AG20443 (cell line): ENCODE measurements around the gene TH.
"Not testable (repeated sequence)": the region's sequence is repeated elsewhere in the genome, so short reads cannot be mapped to it uniquely, and the experiment has no call there.

Experiments used
- DNase-seq: peaks from one replicate; pipeline ENCODE4 v3.0.0; 2012; ENCODE audit warnings: low spot score, mixed read lengths

Gene TH

GRCh38 chr11:2178055-2178773, 6.6 kb upstream of the TH start:
- DNase-seq = not testable (repeated sequence)

- no peak for DNase-seq
Measured at GRCh38 chr11:2177076-2177475, 5.5 kb upstream of the TH start.

DNA sequence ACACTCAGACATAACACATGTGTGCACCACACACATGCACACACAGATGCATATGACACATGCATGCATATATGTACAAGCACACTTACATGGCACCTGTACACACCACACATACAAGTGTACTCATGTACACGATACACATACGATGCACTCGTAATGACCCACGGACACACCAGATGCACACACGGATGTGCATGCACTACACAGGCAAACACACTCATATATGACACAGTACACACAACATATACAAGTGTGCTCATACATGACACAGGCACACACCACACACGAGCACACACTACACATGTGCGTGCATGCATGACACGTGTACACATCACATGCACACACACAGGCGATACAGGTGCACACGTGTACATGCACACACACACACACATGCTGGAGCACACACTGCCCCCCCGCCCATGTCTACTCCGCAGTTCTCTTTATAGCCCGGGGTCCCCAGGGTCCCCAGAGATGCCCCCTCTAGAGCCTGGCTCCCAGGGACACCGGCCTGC, 4.8 kb upstream of the TH start:
- DNase-seq = no peak

DNA sequence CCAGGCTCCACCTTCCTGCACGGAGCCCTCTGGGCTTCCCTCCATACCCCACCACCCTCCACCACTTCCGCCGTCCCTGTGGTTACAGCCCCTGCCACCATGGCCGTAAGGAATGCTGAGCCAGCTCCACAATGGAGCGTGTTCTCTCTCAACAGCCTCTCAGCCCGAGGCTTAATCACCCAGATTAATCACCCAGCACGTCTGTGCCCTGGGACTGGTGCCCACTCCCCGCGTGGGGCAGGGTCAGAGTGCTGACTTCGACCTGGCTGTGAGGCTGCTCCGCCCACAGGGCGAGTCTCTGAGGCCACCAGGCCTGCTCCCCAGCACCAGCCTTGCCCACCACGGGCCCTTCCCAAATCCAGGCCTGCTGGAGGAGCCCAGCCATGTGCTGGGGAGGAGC, 4.0 kb upstream of the TH start:
- peak; percentile 79 for DNase-seq

GRCh38 chr11:2174361-2174760, 2.7 kb upstream of the TH start:
- no peak for DNase-seq

- no peak for DNase-seq
Measured at GRCh38 chr11:2173761-2174160, 2.1 kb upstream of the TH start.

GRCh38 chr11:2173150-2173693, 1.6 kb upstream of the TH start:
- no peak for DNase-seq

- DNase-seq = no peak
Measured at GRCh38 chr11:2172676-2173075, 1.1 kb upstream of the TH start.

- no peak for DNase-seq
Measured at GRCh38 chr11:2169626-2170570, 1.7 kb downstream of the TH start.

DNA sequence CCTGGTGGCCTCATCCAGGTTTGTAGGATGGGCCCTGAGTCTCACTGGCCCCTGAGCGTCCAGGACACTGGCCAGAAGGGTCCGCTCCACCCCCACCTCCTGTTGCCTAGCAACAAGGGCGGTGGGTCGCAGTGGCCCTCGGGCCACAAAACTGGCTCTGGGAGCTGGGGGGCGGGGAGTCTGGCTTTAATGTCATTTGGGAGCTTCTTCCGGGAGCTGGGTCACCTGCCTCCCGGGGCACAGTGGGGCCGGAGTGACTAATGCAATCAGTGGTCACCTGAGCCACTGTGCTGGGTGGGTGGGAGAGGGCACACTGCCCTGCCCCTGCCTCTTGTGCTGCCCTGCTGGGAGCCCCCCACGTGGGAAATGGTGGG, 2.6 kb downstream of the TH start:
- DNase-seq = no peak

- no peak for DNase-seq
Measured at GRCh38 chr11:2168286-2169004, 3.2 kb downstream of the TH start.

- no peak for DNase-seq
Measured at GRCh38 chr11:2167141-2168045, 4.2 kb downstream of the TH start.

DNA sequence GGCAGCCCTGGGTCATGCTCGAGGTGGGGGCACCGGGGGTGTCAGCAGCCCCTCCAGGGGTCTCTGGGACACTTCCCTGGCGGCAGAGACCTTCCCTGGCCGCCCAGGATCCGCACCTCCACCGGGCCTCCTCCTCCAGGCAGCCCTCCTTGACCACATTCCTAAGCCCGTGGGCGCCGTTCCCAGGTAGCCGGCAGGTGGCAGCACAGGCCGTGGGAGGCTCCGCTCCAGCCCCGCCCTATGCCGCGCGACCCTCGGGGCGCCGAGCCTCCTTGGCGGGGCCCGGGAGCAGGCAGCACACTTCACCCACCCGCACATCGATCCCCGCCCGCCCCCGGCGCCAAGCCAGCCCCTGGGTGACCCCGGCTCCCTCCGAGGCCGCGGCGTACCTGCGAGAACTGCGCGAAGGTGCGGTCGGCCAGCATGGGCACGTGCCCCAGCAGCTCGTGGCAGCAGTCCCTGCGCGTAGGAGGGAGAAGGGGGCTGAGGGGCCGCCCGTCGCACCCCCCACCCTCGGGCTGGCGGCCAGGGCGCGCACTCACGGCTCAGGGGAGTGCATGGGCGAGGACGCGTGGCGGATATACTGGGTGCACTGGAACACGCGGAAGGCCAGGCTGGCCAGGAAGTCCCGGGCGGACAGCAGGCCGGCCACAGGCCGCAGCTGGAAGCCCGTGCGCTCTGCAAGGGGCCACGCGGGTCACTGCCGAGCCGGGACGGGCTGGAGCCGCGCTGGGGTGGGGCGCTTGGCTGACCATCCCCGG, 5.3 kb downstream of the TH start:
- peak; percentile 59 for DNase-seq

DNA sequence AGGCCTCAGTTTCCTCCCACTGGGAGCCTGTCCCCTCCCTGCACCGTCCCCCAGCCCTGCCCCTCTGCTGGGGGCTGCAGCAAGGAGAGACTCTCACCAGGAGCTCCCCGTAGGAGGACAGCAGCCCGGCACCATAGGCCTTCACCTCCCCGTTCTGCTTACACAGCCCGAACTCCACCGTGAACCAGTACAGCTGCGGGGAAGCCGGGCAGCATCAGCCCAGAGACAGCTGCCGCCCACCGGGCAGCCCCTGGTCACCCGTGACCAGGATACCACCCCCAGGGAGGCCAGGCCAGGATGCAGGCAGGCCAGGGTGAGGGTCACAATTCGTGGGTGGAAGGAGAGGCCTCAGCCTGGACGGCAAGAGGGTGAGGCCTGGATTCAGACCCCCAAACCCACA, 6.0 kb downstream of the TH start:
- DNase-seq = no peak

DNA sequence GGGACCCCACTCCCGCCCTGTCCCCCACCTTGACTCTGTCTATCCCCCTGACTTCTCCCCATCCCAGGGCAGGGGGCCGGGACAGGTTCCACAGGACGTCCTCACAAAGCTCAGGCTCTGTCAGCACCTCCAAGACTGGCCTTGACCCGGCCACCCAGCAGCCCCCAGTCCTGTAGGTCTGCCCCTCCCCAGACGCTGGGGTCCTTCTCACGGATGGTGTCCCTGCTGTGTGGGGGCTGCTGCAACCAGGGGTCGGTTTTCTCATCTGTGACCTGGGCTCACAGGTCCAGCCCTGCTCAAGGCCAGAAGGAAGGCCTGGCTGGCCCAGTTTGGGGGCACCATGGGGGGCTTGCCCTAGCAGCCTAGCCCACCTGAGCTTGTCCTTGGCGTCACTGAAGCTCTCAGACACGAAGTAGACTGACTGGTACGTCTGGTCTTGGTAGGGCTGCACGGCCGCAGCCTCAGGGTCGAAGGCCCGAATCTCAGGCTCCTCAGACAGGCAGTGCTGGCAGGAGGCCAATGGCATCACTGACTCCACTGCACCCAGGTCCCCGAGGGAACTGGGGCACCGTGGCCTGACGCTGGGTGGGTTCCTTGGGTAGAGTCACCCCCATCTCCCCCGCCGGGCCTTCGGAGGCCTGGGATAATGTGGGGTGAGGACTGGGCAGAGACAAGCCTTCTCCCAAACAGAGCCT, 6.6 kb downstream of the TH start:
- DNase-seq = no peak

GRCh38 chr11:2164081-2164480, 7.5 kb downstream of the TH start:
- no peak for DNase-seq

- DNase-seq = no peak
Measured at GRCh38 chr11:2163428-2163978, 8.1 kb downstream of the TH start.

DNA sequence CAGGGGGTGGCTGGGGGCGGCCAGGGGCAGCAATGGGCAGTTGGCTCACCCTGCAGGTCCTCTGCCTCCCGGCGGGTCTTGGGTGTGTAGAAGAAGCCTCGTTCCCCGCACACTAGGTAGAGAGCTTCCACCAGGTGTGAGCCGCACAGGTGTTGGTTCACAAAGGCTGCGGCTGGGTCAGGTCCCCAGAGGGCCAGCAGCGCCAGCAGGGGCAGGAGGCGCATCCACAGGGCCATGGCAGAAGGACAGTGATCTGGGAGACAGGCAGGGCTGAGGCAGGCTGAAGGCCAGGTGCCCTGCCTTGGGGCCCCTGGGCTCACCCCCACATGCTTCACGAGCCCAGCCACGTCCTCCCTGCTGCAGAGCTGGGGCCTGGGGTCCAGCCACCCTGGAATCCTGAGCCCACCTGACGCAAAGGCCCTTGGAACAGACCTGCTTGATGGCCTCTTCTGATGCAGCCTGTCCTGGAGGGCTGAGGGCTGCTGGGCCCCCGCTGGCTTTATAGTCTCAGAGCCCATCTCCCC, 10.8 kb downstream of the TH start, which contains the start of gene INS:
Gene INS, minus strand, starts transcription at position 474 of the 524 bp plus-strand sequence. Its CDS starts 238 bp downstream, at position 236.
- DNase-seq = no peak
